NCI-H1105 (cell line): ENCODE measurements around the gene BHLHE41.
A peak's percentile ranks its signal among the peaks of the same experiment; 100 is the strongest.

Experiments used
- DNase-seq: peaks from one replicate; lab custom pipeline; 2025; lab: John Stamatoyannopoulos, UW

BHLHE41 gene

DNA sequence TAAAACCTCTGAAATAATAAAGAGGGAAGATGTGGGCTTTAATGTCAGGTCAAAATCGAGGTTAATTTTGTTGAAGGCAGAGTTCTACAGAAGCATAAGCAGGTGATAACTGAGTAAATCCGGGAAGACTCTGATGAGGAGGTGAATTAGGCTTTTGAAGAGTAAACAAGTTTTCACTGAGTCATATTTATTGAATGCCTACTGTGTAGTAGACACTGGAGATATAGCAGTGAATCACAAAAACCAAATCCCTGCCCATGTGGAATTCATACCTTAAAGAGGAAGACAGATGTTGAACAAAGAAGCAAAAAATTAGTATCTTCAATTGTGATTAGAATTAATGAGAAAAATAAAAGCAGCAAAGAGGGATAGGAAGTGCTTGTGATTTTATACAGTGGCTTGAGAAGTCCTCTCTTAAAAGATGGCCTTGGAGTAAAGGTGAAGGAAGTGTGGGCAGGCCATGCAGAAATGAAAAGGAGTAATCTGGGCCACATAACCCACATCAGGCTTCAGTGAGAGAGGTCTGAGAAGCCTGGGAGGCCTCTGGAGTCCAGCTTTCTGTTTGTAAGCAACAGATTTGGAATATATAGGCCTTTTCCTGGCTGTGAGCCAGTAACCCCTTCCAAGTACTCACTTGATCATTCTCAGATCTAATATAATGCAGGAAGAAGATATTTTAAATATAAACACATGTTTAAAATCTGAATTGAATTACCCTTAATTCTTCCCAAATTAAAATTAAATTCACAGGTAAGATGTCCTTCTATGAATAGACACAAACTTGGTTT lies 46.7 kb downstream of the BHLHE41 start:
- DNase-seq, result peak; percentile 18
